IPS DF 4.7 (cell line): ENCODE measurements around the gene CCNK.

Experiments
- DNase-seq: peaks from one replicate; pipeline ENCODE4 v3.0.0-alpha.2; 2013; ENCODE audit warnings: low spot score; ENCODE audit errors: extremely low read depth

Gene CCNK

GRCh38 chr14:99519347-99519881, 38.2 kb downstream of the CCNK start:
- DNase-seq = no peak

GRCh38 chr14:99519931-99520421, 38.8 kb downstream of the CCNK start:
- DNase-seq = no peak

GRCh38 chr14:99520571-99521081, 39.4 kb downstream of the CCNK start:
- no peak for DNase-seq

- no peak for DNase-seq
Observed at GRCh38 chr14:99521176-99522024, 40.2 kb downstream of the CCNK start.

- no peak for DNase-seq
Observed at GRCh38 chr14:99522025-99522401, 40.8 kb downstream of the CCNK start.

- DNase-seq = no peak
Observed at GRCh38 chr14:99522457-99522891, 41.3 kb downstream of the CCNK start.

GRCh38 chr14:99522934-99523703, 41.9 kb downstream of the CCNK start:
- no peak for DNase-seq

- DNase-seq = no peak
Observed at GRCh38 chr14:99523704-99524055, 42.5 kb downstream of the CCNK start.

- no peak for DNase-seq
Observed at GRCh38 chr14:99524091-99524661, 43.0 kb downstream of the CCNK start.

GRCh38 chr14:99524804-99525698, 43.8 kb downstream of the CCNK start:
- DNase-seq = no peak

- DNase-seq = no peak
Observed at GRCh38 chr14:99525699-99526080, 44.5 kb downstream of the CCNK start.

GRCh38 chr14:99527026-99527425, 45.8 kb downstream of the CCNK start:
- no peak for DNase-seq

- no peak for DNase-seq
Observed at GRCh38 chr14:99527427-99528076, 46.3 kb downstream of the CCNK start.

GRCh38 chr14:99529899-99530298, 48.7 kb downstream of the CCNK start:
- DNase-seq = no peak

- DNase-seq = no peak
Observed at GRCh38 chr14:99530407-99531155, 49.4 kb downstream of the CCNK start.

GRCh38 chr14:99531251-99532096, 50.3 kb downstream of the CCNK start:
- no peak for DNase-seq

- no peak for DNase-seq
Observed at GRCh38 chr14:99532310-99532709, 51.1 kb downstream of the CCNK start.

GRCh38 chr14:99534333-99534732, 53.1 kb downstream of the CCNK start:
- no peak for DNase-seq

GRCh38 chr14:99534863-99535262, 53.7 kb downstream of the CCNK start:
- no peak for DNase-seq
